Left ventricle myocardium inferior (tissue), 1 donor: Measurements from ENCODE around the gene UBE4A. TPM values are rescaled to one million over a fixed set of nuclear protein-coding genes. Genes with fewer than 3 reads are reported as not detected.

Experiments
- DNase-seq: peaks from one replicate; pipeline ENCODE4 v3.0.0-alpha.2; 2020
- H3K27ac ChIP-seq: fragments of 200-600 bp; replicated peaks from 2 replicates; pipeline ENCODE4 v1.8.0; 2021
- H3K27me3 ChIP-seq: fragments of 200-600 bp; 2 replicates; pipeline ENCODE4 v1.8.0; 2021; ENCODE audit warnings: low read depth
- H3K36me3 ChIP-seq: fragments of 200-600 bp; 2 replicates; pipeline ENCODE4 v1.8.0; 2021
- H3K4me1 ChIP-seq: fragments of 200-600 bp; 2 replicates; pipeline ENCODE4 v1.8.0; 2021
- H3K4me3 ChIP-seq: fragments of 200-600 bp; 2 replicates; pipeline ENCODE4 v1.8.0; 2021; ENCODE audit warnings: mild to moderate bottlenecking, moderate library complexity
- H3K9me3 ChIP-seq: fragments of 200-600 bp; replicated peaks from 2 replicates; pipeline ENCODE4 v1.8.0; 2021
- CTCF ChIP-seq: fragments of 200-600 bp; IDR thresholded peaks from 2 replicates; pipeline ENCODE4 v1.8.0; 2021; ENCODE audit warnings: antibody characterized with exemption, mild to moderate bottlenecking, borderline replicate concordance
- intact Hi-C: fragments of 100-400 bp; cut with micrococcal nuclease; formaldehyde crosslinking; loops from one replicate; pipeline ENCODE4 v1.11.0; 2022
- total RNA-seq: library from RNA; stranded (reverse); fragmentation: NEBNext Ultra II Directional; extraction: Animal tissue kit (Norgen Biotek cat#: 25700); gene quantifications from one replicate; pipeline ENCODE4 v1.2.1, GENCODE V29; 2021
- donor health status: DM: no; HTN: yes; CAD: no; lungs with severe emphysema.

The UBE4A gene
- total RNA-seq, 1 donor from 2014 or later = 32.6 TPM

GRCh38 chr11:118312328-118312727, 47.1 kb upstream of the UBE4A start:
- Histone ChIP-seq H3K9me3 (no peaks in the 10 kb centered on the region), H3K27me3 (peaks cover 54% of the 10 kb centered on the region), H3K4me3 (no peak overlapping the region), H3K27ac (no peak overlapping the region), H3K36me3 (no peaks in the 10 kb centered on the region), H3K4me1 (peaks cover 23% of the 10 kb centered on the region)
- TF ChIP-seq CTCF = no peak
- intact Hi-C loops = no loop called here
- no peak for DNase-seq

- Histone ChIP-seq H3K4me1 (peaks cover 23% of the 10 kb centered on the region), H3K27ac (no peak overlapping the region), H3K36me3 (no peaks in the 10 kb centered on the region), H3K9me3 (no peaks in the 10 kb centered on the region), H3K4me3 (no peak overlapping the region), H3K27me3 (peaks cover 54% of the 10 kb centered on the region)
- no peak for TF ChIP-seq CTCF
- DNase-seq = no peak
- intact Hi-C loops = no loop called here
These were observed 46.2 kb upstream of the UBE4A start for GRCh38 chr11:118313242-118313641.

GRCh38 chr11:118314988-118315411, 44.4 kb upstream of the UBE4A start:
- intact Hi-C loops = no loop called here
- no peak for DNase-seq
- no peak for TF ChIP-seq CTCF
- Histone ChIP-seq H3K27me3 (peaks cover 43% of the 10 kb centered on the region), H3K4me3 (no peak overlapping the region), H3K4me1 (peaks cover 23% of the 10 kb centered on the region), H3K27ac (no peak overlapping the region), H3K36me3 (no peaks in the 10 kb centered on the region), H3K9me3 (no peaks in the 10 kb centered on the region)

- Histone ChIP-seq H3K9me3 (no peaks in the 10 kb centered on the region), H3K4me1 (peaks cover 23% of the 10 kb centered on the region), H3K4me3 (no peak overlapping the region), H3K27me3 (peaks cover 20% of the 10 kb centered on the region), H3K36me3 (no peaks in the 10 kb centered on the region), H3K27ac (no peak overlapping the region)
- no peak for TF ChIP-seq CTCF
- no peak for DNase-seq
- intact Hi-C loops = no loop called here
These were observed 41.3 kb upstream of the UBE4A start for GRCh38 chr11:118318124-118318523.

GRCh38 chr11:118318581-118319336, 40.6 kb upstream of the UBE4A start:
- Histone ChIP-seq H3K4me1 (peaks cover 23% of the 10 kb centered on the region), H3K27me3 (peaks cover 19% of the 10 kb centered on the region), H3K4me3 (no peak overlapping the region), H3K9me3 (no peaks in the 10 kb centered on the region), H3K36me3 (no peaks in the 10 kb centered on the region), H3K27ac (no peak overlapping the region)
- no peak for TF ChIP-seq CTCF
- intact Hi-C loops = no loop called here
- DNase-seq = no peak
